ENCODE results near the gene NUPR1. TPM values are rescaled to one million over a fixed set of nuclear protein-coding genes. Genes with fewer than 3 reads are reported as not detected.
A peak's percentile ranks its signal among the peaks of the same experiment; 100 is the strongest.

NUPR1 gene, protein sequence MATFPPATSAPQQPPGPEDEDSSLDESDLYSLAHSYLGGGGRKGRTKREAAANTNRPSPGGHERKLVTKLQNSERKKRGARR
- 100 to 1,000 TPM in 1 of 4 donors, 10 to 100 TPM in 3; 23.7 to 139 (median 34.9) TPM for total RNA-seq
- polyA plus RNA-seq: 100 to 1,000 TPM in 1 of 3 donors, 10 to 100 TPM in 2; 40.9 to 141 (median 63.2) TPM
- long read RNA-seq, donor 1, full-length matches to known transcripts: 12 of 13 reads
- long read RNA-seq, donor 1, partial matches to known transcripts: 1 of 13 reads
- long read RNA-seq, donor 1, other reads (novel, unspliced or antisense): 0 of 13 reads
- long read RNA-seq, donor 2, full-length matches to known transcripts: 103 of 138 reads
- long read RNA-seq, donor 2, partial matches to known transcripts: 24 of 138 reads
- long read RNA-seq, donor 2, other reads (novel, unspliced or antisense): 11 of 138 reads

DNA sequence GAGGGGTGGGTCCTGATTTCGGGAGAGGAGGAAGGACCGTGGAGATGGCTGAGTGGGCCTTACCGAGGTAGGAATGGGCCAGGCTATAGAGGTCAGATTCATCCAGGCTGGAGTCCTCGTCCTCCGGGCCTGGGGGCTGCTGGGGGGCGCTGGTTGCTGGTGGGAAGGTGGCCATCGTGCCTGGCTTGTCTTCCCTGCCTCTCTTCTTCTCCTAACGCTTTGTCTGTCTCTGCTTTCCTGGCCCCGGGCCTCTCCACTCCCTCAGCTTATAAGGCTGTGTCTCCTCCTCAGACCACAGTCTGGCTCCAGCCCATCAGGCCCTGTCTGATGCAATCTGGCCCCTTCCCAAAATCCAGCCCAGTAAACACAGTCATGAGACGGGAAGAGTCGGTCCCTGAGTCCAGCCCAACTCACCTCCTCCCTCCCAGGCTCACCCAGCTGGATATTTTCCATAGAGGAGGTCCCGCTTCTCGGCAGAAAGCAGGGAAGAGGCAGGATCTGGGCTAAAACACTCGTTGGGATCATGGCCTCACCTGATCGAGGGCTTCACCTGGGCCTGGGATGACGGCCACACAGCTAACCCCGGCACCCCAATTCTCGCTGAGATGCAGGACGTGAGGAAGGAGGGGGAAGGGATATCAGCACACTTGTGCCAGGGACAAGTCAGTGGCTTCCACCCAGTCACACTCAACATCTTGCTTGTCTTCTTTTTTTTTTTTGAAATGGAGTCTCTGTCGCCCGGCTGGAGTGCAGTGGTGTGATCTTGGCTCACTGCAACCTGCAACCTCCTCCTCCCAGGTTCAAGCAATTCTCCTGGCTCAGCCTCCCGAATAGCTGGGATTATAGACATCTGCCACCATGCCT lies at the start of gene NUPR1:
NUPR1 (minus strand) TSS at position 242 of the 864 bp plus-strand sequence; CDS start at position 175, 67 bp downstream.
- WGBS, 3 donors: 8 to 22% (median 9%) methylated on average over 22 of the region's 22 CpGs
- intact Hi-C loops (cut with DNase I): loop anchor here in 1 of 2 donors (5.0 kb wide), 1 partner anchor 47 kb away; the partner anchor contains the start of genes APOBR and CLN3
- no peaks in the 10 kb centered on the region for H3K27me3 ChIP-seq (ENCODE audit: insufficient read depth in 3 of 3, low read length in 2 of 3)

DNA sequence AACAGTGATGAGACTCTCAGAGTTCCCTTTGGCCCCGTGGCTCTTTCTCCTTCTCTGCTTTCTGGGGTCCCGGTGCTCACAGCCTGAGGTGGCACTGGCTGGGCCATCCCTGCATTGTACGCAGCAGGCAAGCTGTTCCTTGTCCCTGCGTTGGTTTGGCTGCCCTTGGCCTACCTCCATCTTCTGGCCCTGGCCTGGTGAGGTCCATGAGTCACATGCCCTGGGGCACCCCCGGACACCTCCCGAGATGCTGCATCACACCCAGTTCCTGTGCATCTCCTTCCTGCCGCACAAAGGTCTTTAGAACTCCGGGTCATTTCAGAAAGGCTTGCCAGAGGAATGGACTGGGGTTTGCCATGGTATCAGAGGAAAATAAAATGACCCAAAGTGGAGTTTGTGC lies 48.6 kb upstream of the NUPR1 start:
- H3K27ac ChIP-seq: no peak overlapping the region
- intact Hi-C loops (cut with DNase I): no loop called here
- no peaks in the 10 kb centered on the region for H3K27me3 ChIP-seq (ENCODE audit: insufficient read depth in 3 of 3, low read length in 2 of 3)
- ATAC-seq: no peak
- H3K9me3 ChIP-seq: no peaks in the 10 kb centered on the region
- no peak for DNase-seq
- H3K36me3 ChIP-seq (ENCODE audit: insufficient read depth in 1 of 2, low read depth in 1 of 2): peaks cover 9 to 89% of the 10 kb centered on the region in 2 donors
- TF ChIP-seq, protein P1, sequence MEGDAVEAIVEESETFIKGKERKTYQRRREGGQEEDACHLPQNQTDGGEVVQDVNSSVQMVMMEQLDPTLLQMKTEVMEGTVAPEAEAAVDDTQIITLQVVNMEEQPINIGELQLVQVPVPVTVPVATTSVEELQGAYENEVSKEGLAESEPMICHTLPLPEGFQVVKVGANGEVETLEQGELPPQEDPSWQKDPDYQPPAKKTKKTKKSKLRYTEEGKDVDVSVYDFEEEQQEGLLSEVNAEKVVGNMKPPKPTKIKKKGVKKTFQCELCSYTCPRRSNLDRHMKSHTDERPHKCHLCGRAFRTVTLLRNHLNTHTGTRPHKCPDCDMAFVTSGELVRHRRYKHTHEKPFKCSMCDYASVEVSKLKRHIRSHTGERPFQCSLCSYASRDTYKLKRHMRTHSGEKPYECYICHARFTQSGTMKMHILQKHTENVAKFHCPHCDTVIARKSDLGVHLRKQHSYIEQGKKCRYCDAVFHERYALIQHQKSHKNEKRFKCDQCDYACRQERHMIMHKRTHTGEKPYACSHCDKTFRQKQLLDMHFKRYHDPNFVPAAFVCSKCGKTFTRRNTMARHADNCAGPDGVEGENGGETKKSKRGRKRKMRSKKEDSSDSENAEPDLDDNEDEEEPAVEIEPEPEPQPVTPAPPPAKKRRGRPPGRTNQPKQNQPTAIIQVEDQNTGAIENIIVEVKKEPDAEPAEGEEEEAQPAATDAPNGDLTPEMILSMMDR (IDR thresholded peaks at IDR 0.05): no peak
- no peak overlapping the region for H3K4me3 ChIP-seq
- no peaks in the 10 kb centered on the region for H3K4me1 ChIP-seq
- 82 to 83% (median 82%) methylated on average over 8 of the region's 8 CpGs for WGBS, 3 donors

More for the DNA sequence above, at the start of gene NUPR1:
- DNase-seq: peak; percentile 93 to 97
- peak within 1 kb of the TSS; percentile 97 for H3K27ac ChIP-seq
- H3K36me3 ChIP-seq (ENCODE audit: insufficient read depth in 1 of 2, low read depth in 1 of 2): peaks cover 0 to 6% of the 10 kb centered on the region in 2 donors
- ATAC-seq: peak; percentile 88 to 94 (median 90)
- peaks cover 33% of the 10 kb centered on the region for H3K4me1 ChIP-seq
- TF ChIP-seq, protein P1 (IDR thresholded peaks at IDR 0.05): no peak
- peak within 1 kb of the TSS; percentile 73 for H3K4me3 ChIP-seq
- no peaks in the 10 kb centered on the region for H3K9me3 ChIP-seq

DNA sequence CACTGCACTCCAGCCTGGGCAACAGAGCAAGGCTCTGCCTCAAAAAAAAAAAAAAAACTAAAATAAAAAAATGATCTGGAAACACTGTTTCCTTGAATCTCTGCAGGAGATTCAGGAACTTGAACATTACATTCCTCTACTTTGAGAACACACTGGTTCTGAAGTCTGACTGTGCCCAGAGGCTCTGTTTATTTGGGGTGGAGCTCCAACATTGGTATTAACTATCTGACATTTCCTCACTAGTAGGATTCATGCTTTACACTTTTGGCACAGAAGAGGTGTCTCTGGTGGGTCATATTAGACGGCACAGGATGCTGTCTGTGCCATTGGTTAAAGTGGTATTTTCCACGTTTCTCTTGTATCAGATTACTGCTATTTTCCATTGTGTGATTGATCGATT lies 47.7 kb upstream of the NUPR1 start:
- DNase-seq (no peak), ATAC-seq (no peak)
- WGBS, 3 donors: 84 to 88% (median 84%) methylated on average over 3 of the region's 3 CpGs
- TF ChIP-seq, protein P1 (IDR thresholded peaks at IDR 0.05): no peak
- no peak overlapping the region for H3K4me3 ChIP-seq
- no peak overlapping the region for H3K27ac ChIP-seq
- intact Hi-C loops (cut with DNase I): no loop called here
- no peaks in the 10 kb centered on the region for H3K4me1 ChIP-seq
- H3K9me3 ChIP-seq: no peaks in the 10 kb centered on the region
- no peaks in the 10 kb centered on the region for H3K27me3 ChIP-seq (ENCODE audit: insufficient read depth in 3 of 3, low read length in 2 of 3)
- H3K36me3 ChIP-seq (ENCODE audit: insufficient read depth in 1 of 2, low read depth in 1 of 2): peaks cover 9 to 96% of the 10 kb centered on the region in 2 donors

DNA sequence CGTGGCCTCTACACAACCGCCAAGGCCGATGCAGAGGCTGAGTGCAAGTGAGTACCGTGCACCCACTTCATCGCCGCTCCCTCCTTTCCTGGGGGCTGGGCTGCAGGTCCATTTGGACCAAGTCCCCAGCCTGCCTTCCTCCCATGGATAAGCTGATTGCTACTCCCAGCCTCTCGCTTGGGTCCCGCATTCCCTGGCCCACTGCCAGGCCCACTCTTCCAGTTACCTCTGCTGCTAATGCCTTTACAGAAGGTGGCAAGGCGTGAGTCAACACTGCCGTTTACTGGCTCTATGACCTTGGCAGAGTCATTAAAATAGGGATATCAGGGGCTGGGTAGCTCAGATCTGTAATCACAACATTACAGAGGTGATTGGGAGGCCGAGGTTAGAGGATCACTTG lies 46.9 kb upstream of the NUPR1 start:
- H3K4me3 ChIP-seq: no peak overlapping the region
- peaks cover 9 to 96% of the 10 kb centered on the region in 2 donors for H3K36me3 ChIP-seq (ENCODE audit: insufficient read depth in 1 of 2, low read depth in 1 of 2)
- 82 to 91% (median 89%) methylated on average over 11 of the region's 11 CpGs for WGBS, 3 donors
- H3K27ac ChIP-seq: no peak overlapping the region
- DNase-seq (no peak), ATAC-seq (no peak)
- TF ChIP-seq, protein P1 (IDR thresholded peaks at IDR 0.05): no peak
- H3K27me3 ChIP-seq (ENCODE audit: insufficient read depth in 3 of 3, low read length in 2 of 3): no peaks in the 10 kb centered on the region
- no peaks in the 10 kb centered on the region for H3K4me1 ChIP-seq
- intact Hi-C loops (cut with DNase I): no loop called here
- no peaks in the 10 kb centered on the region for H3K9me3 ChIP-seq

All from psoas muscle (tissue), 8 donors.